Left lung (tissue), 10 donors: ENCODE data around the gene ABCB6. TPM values are rescaled to one million over a fixed set of nuclear protein-coding genes. Genes with fewer than 3 reads are reported as not detected.

Experiments used
- ATAC-seq: fragments of 200-7000 bp; cut with Tn5 transposase; one replicate; pipeline ENCODE4 v1.9.1; 2020; ENCODE audit warnings: moderate library complexity
- DNase-seq, 4 donors: peaks; one replicate each; pipeline ENCODE4 v3.0.0-alpha.2; 2013 to 2020
- H3K27ac ChIP-seq, 2 donors: fragments of 200-600 bp; sonication (generic) in 1 of 2; one replicate each; pipeline versions ENCODE4 v1.5.0 to v1.8.0; 2020 to 2021
- H3K27me3 ChIP-seq, 2 donors: fragments of 200-600 bp; sonication (generic) in 1 of 2; one replicate each; pipeline versions ENCODE4 v1.5.0 to v1.8.0; 2020 to 2021
- H3K36me3 ChIP-seq, 2 donors: fragments of 200-600 bp; sonication (generic) in 1 of 2; one replicate each; pipeline versions ENCODE4 v1.5.0 to v1.8.0; 2020 to 2021
- H3K4me1 ChIP-seq, 2 donors: fragments of 200-600 bp; one replicate each; pipeline ENCODE4 v1.8.0; 2021
- H3K4me3 ChIP-seq, 2 donors: fragments of 200-600 bp; sonication (generic) in 1 of 2; one replicate each; pipeline versions ENCODE4 v1.5.0 to v1.8.0; 2020 to 2021; ENCODE audit warnings: mild to moderate bottlenecking in 1 of 2
- H3K9me3 ChIP-seq, 2 donors: fragments of 200-600 bp; sonication (generic) in 1 of 2; one replicate each; pipeline versions ENCODE4 v1.5.0 to v1.8.0; 2020 to 2021
- intact Hi-C, 2 donors: fragments of 100-400 bp; cut with DNase I; formaldehyde crosslinking; loops; one replicate each; pipeline versions ENCODE4 v1.11.2 to v1.14.2; 2022
- polyA plus RNA-seq, 6 donors: library from polyadenylated mRNA; unstranded; fragments of 120-200 nt; gene quantifications; one replicate each; pipeline ENCODE4 v1.2.1, GENCODE V29; 2013; ENCODE audit not compliant: insufficient read length in 6 of 6
- total RNA-seq, 2 donors: library from RNA; stranded (reverse); fragmentation: NEBNext Ultra II Directional; extraction: Animal tissue kit (Norgen Biotek cat#: 25700); gene quantifications; one replicate each; pipeline ENCODE4 v1.2.1, GENCODE V29; 2021
- TF ChIP-seq, protein P1 (sequence below), 2 donors: fragments of 200-600 bp; sonication (generic) in 1 of 2; IDR thresholded peaks; one replicate each; pipeline versions ENCODE4 v1.5.0 to v1.8.0; 2021; ENCODE audit warnings: antibody characterized with exemption in 2 of 2
- donor health status: DM: no; HTN: yes; CAD: no.
- donor health status: DM: no; HTN: no; CAD: no.

ABCB6 gene
- total and polyA plus RNA-seq, 8 donors: 23.2 to 45.3 (median 30.1) TPM

DNA sequence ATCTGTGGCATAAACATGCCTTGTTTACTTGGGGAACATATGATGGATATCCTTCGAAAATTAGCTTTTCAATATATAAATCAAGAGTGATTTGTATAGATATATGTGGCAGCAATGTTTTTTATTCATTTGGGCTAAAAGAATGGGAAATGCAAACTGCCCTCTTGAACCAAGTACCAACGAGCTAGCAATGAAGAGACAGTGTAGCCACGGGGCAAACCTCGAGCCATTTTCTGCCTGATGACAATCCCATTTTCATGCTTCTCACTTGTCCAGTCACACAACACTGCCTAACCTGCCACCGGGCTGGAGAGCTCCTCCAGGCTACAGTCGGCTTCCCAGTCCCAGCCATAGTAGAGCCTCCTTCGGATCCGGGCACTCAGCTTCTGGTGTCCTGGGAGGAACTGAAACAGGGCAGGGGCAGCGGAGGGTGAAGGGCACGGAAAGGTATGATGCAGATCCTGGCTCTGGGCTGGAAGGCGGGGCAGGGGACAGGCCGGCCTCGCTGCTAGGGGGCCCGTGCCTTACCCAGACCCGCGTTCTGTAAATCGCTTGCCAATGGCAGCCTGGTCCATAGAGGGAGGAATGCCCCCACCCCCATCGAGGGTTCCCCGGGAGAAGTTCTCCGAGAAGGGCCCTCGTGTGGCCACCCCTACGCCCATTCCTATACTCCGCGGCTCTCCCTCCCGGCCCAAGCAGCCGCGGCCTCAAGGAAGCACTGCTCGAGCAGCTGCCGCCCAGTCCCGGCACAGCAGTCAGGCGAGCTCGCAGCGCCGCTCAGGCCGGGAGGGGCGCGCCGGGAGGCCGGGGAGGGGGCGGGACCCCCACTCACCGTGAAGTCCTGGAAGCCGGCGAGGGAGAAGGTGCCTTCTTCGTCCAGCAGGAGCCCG is 42.6 kb downstream of the ABCB6 start:
- peak overlapping the region; percentile 99 to 100 for H3K27ac ChIP-seq
- no peaks in the 10 kb centered on the region for H3K9me3 ChIP-seq
- H3K36me3 ChIP-seq: peaks cover 0 to 57% of the 10 kb centered on the region in 2 donors
- ATAC-seq: peak; percentile 45
- TF ChIP-seq, protein P1, sequence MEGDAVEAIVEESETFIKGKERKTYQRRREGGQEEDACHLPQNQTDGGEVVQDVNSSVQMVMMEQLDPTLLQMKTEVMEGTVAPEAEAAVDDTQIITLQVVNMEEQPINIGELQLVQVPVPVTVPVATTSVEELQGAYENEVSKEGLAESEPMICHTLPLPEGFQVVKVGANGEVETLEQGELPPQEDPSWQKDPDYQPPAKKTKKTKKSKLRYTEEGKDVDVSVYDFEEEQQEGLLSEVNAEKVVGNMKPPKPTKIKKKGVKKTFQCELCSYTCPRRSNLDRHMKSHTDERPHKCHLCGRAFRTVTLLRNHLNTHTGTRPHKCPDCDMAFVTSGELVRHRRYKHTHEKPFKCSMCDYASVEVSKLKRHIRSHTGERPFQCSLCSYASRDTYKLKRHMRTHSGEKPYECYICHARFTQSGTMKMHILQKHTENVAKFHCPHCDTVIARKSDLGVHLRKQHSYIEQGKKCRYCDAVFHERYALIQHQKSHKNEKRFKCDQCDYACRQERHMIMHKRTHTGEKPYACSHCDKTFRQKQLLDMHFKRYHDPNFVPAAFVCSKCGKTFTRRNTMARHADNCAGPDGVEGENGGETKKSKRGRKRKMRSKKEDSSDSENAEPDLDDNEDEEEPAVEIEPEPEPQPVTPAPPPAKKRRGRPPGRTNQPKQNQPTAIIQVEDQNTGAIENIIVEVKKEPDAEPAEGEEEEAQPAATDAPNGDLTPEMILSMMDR (IDR thresholded peaks at IDR 0.05): no peak
- intact Hi-C loops: no loop called here
- peak overlapping the region; percentile 98 for H3K4me3 ChIP-seq
- H3K4me1 ChIP-seq: peaks cover 18 to 54% of the 10 kb centered on the region in 2 donors
- DNase-seq: peak in 3 of 4 donors; percentile 8 to 70 (median 44)
- no peaks in the 10 kb centered on the region for H3K27me3 ChIP-seq

DNA sequence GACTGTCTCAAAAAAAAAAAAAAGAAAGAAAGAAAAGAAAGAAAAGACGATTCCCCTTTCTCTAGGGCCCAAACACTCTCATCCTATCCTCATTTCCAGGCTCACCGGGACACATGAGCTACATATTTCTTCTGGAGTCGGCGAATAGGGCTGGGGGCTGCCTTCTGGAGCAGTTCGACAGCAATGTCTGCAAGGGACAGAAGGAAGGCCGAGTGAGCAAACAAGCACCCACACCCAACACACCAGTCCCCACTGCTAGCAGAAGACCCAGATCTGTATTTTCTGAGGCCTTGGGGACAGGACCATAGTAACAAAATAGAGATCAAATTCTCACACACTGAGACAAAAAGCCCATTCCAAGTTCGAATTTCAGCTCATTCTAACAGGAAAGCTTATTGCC is 43.3 kb downstream of the ABCB6 start:
- Histone ChIP-seq H3K27me3 (no peaks in the 10 kb centered on the region), H3K36me3 (peaks cover 0 to 50% of the 10 kb centered on the region in 2 donors), H3K27ac (peak overlapping the region in 1 of 2 donors; percentile 100), H3K9me3 (no peaks in the 10 kb centered on the region), H3K4me1 (peaks cover 18 to 54% of the 10 kb centered on the region in 2 donors), H3K4me3 (peak overlapping the region in 1 of 2 donors; percentile 98)
- intact Hi-C loops: no loop called here
- ATAC-seq (no peak), DNase-seq (no peak)
- TF ChIP-seq, protein P1 (IDR thresholded peaks at IDR 0.05): no peak

GRCh38 chr2:219174801-219175200 is 44.0 kb downstream of the ABCB6 start:
- intact Hi-C loops: loop anchor here in 1 of 2 donors (5.0 kb wide), 1 partner anchor 122 kb away; no protein-coding TSS in a partner anchor
- H3K4me3 ChIP-seq: no peak overlapping the region
- no peaks in the 10 kb centered on the region for H3K9me3 ChIP-seq
- peaks cover 18 to 48% of the 10 kb centered on the region in 2 donors for H3K4me1 ChIP-seq
- DNase-seq: no peak
- H3K27me3 ChIP-seq: no peaks in the 10 kb centered on the region
- peaks cover 0 to 43% of the 10 kb centered on the region in 2 donors for H3K36me3 ChIP-seq
- no peak for ATAC-seq
- TF ChIP-seq, protein P1 (IDR thresholded peaks at IDR 0.05): no peak
- no peak overlapping the region for H3K27ac ChIP-seq

- Histone ChIP-seq H3K27ac (no peak overlapping the region), H3K9me3 (no peaks in the 10 kb centered on the region), H3K36me3 (peaks cover 0 to 41% of the 10 kb centered on the region in 2 donors), H3K27me3 (no peaks in the 10 kb centered on the region), H3K4me3 (no peak overlapping the region), H3K4me1 (peaks cover 14 to 41% of the 10 kb centered on the region in 2 donors)
- ATAC-seq: no peak
- no peak for DNase-seq
- TF ChIP-seq, protein P1 (IDR thresholded peaks at IDR 0.05): no peak
- intact Hi-C loops: loop anchor here in 1 of 2 donors (5.0 kb wide), 1 partner anchor 123 kb away; no protein-coding TSS in a partner anchor
Measured at GRCh38 chr2:219174146-219174545, 44.6 kb downstream of the ABCB6 start.

DNA sequence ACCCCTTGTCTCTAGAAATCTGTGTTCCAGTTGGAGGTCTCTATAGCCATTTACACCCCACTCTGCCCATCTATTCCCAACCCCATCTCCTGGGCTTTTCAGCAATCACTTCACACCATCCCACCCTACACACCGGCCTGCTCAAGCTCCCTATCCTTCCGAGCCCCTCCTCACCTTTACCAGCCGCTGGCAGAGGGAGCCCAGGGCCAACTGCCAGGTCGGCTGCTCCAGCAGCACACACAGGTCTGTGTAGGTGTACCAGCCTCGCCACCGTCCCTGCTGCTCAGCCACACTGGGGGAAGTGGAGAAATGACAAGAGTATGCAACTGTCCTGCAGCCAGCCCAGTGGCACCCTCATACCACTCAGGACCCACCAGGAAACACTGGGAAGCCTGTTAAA is 45.6 kb downstream of the ABCB6 start:
- intact Hi-C loops: loop anchor here in 1 of 2 donors (5.0 kb wide), 1 partner anchor 124 kb away; no protein-coding TSS in a partner anchor
- Histone ChIP-seq H3K27ac (no peak overlapping the region), H3K4me3 (no peak overlapping the region), H3K36me3 (peaks cover 0 to 41% of the 10 kb centered on the region in 2 donors), H3K9me3 (no peaks in the 10 kb centered on the region), H3K4me1 (peaks cover 10 to 35% of the 10 kb centered on the region in 2 donors), H3K27me3 (no peaks in the 10 kb centered on the region)
- ATAC-seq: no peak
- TF ChIP-seq, protein P1 (IDR thresholded peaks at IDR 0.05): no peak
- DNase-seq: no peak
